Measurements from ENCODE around the gene TSC22D4.
"Not testable (repeated sequence)": the region's sequence is repeated elsewhere in the genome, so short reads cannot be mapped to it uniquely, and the experiment has no call there.

The TSC22D4 gene

GRCh38 chr7:100472854-100473499, 6.0 kb downstream of the TSC22D4 start:
- DNase-seq (ENCODE audit: low read depth): no peak

GRCh38 chr7:100472121-100472851, 6.7 kb downstream of the TSC22D4 start:
- no peak for DNase-seq (ENCODE audit: low read depth)

- DNase-seq (ENCODE audit: low read depth): no peak
These were observed 8.0 kb downstream of the TSC22D4 start for GRCh38 chr7:100471021-100471420.

GRCh38 chr7:100469227-100470044, 9.6 kb downstream of the TSC22D4 start:
- DNase-seq (ENCODE audit: low read depth): peak; percentile 76

GRCh38 chr7:100467638-100468373, 11.2 kb downstream of the TSC22D4 start:
- no peak for DNase-seq (ENCODE audit: low read depth)

GRCh38 chr7:100466653-100467605, 12.1 kb downstream of the TSC22D4 start:
- DNase-seq (ENCODE audit: low read depth): no peak

GRCh38 chr7:100465702-100466311, 13.2 kb downstream of the TSC22D4 start:
- DNase-seq (ENCODE audit: low read depth): no peak

- no peak for DNase-seq (ENCODE audit: low read depth)
These were observed 13.7 kb downstream of the TSC22D4 start for GRCh38 chr7:100465299-100465698.

- no peak for DNase-seq (ENCODE audit: low read depth)
These were observed 14.2 kb downstream of the TSC22D4 start for GRCh38 chr7:100464791-100465190.

GRCh38 chr7:100464210-100464660, 14.8 kb downstream of the TSC22D4 start, which contains the start of gene SPACDR:
TSS of gene SPACDR (minus strand) at chr7:100464260. CDS start at chr7:100464025, 235 bp downstream.
- DNase-seq (ENCODE audit: low read depth): no peak

- DNase-seq (ENCODE audit: low read depth): no peak
These were observed 22.0 kb downstream of the TSC22D4 start for GRCh38 chr7:100457033-100457432.

- no peak for DNase-seq (ENCODE audit: low read depth)
These were observed 22.5 kb downstream of the TSC22D4 start for GRCh38 chr7:100456562-100456961.

- no peak for DNase-seq (ENCODE audit: low read depth)
These were observed 23.8 kb downstream of the TSC22D4 start for GRCh38 chr7:100455206-100455605.

GRCh38 chr7:100453854-100454253, 25.2 kb downstream of the TSC22D4 start:
- DNase-seq (ENCODE audit: low read depth): not testable (repeated sequence)

GRCh38 chr7:100452513-100452912, 26.5 kb downstream of the TSC22D4 start:
- DNase-seq (ENCODE audit: low read depth): no peak

- DNase-seq (ENCODE audit: low read depth): no peak
These were observed 29.7 kb downstream of the TSC22D4 start for GRCh38 chr7:100449190-100449795.

GRCh38 chr7:100447363-100447762, 31.7 kb downstream of the TSC22D4 start:
- DNase-seq (ENCODE audit: low read depth): not testable (repeated sequence)

GRCh38 chr7:100446040-100446439, 33.0 kb downstream of the TSC22D4 start:
- no peak for DNase-seq (ENCODE audit: low read depth)

- no peak for DNase-seq (ENCODE audit: low read depth)
These were observed 34.4 kb downstream of the TSC22D4 start for GRCh38 chr7:100444311-100445278.

All from stimulated activated CD8-positive, alpha-beta memory T cell treated with anti-CD3 and anti-CD28 coated beads, Interleukin-4, amount 100 ng/mL, for 24 hours (primary cell).